BE2C (cell line): ENCODE measurements around the gene CD109.
"Not testable (repeated sequence)": the region's sequence is repeated elsewhere in the genome, so short reads cannot be mapped to it uniquely, and the experiment has no call there.

Source experiments
- DNase-seq: peaks from one replicate; pipeline ENCODE4 v3.0.0-alpha.2; 2020
- H3K27me3 ChIP-seq: fragments of 250-450 bp; sonication (Bioruptor Pico); 2 replicates; pipeline ENCODE4 v1.5.1; 2020; ENCODE audit warnings: mild to moderate bottlenecking
- H3K36me3 ChIP-seq: fragments of 250-450 bp; sonication (Bioruptor Pico); 2 replicates; pipeline ENCODE4 v1.5.1; 2020; ENCODE audit warnings: mild to moderate bottlenecking
- H3K4me1 ChIP-seq: fragments of 250-450 bp; sonication (Bioruptor Pico); 2 replicates; pipeline ENCODE4 v1.5.1; 2020
- H3K4me3 ChIP-seq: 2 replicates; pipeline ENCODE4 v1.5.1; 2011; ENCODE audit warnings: low read depth, low read length
- H3K9me3 ChIP-seq: fragments of 250-450 bp; sonication (Bioruptor Pico); 2 replicates; pipeline ENCODE4 v1.5.1; 2020
- TF ChIP-seq, protein P1 (sequence below): IDR thresholded peaks from 2 replicates; pipeline ENCODE4 v1.5.1; 2012; ENCODE audit warnings: mild to moderate bottlenecking, low read depth, low read length

CD109 gene

DNA sequence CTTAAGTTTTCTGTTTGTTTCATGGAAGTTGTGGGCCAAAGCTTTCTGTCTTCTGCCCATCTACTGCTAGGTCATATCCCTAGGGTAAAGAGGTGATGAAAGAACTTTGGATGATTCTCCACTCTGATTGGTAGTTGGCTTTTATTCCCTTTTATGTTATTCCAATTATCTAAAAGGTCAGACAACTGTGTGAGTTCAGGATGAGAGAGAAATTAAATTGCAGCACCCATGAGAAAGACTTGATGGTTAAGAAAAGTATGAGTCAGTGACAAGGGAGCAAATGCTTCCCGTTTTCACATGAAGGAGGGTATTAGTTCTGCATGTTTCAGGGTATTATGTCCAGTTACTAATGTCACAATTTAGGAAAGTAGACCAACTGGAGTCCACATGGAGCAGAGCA lies 136.3 kb downstream of the CD109 start:
- DNase-seq: no peak
- Histone ChIP-seq H3K36me3 (no peaks in the 10 kb centered on the region), H3K27me3 (no peaks in the 10 kb centered on the region), H3K9me3 (no peaks in the 10 kb centered on the region), H3K4me3 (no peak overlapping the region), H3K4me1 (no peaks in the 10 kb centered on the region)
- TF ChIP-seq, protein P1, sequence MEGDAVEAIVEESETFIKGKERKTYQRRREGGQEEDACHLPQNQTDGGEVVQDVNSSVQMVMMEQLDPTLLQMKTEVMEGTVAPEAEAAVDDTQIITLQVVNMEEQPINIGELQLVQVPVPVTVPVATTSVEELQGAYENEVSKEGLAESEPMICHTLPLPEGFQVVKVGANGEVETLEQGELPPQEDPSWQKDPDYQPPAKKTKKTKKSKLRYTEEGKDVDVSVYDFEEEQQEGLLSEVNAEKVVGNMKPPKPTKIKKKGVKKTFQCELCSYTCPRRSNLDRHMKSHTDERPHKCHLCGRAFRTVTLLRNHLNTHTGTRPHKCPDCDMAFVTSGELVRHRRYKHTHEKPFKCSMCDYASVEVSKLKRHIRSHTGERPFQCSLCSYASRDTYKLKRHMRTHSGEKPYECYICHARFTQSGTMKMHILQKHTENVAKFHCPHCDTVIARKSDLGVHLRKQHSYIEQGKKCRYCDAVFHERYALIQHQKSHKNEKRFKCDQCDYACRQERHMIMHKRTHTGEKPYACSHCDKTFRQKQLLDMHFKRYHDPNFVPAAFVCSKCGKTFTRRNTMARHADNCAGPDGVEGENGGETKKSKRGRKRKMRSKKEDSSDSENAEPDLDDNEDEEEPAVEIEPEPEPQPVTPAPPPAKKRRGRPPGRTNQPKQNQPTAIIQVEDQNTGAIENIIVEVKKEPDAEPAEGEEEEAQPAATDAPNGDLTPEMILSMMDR: no peak

DNA sequence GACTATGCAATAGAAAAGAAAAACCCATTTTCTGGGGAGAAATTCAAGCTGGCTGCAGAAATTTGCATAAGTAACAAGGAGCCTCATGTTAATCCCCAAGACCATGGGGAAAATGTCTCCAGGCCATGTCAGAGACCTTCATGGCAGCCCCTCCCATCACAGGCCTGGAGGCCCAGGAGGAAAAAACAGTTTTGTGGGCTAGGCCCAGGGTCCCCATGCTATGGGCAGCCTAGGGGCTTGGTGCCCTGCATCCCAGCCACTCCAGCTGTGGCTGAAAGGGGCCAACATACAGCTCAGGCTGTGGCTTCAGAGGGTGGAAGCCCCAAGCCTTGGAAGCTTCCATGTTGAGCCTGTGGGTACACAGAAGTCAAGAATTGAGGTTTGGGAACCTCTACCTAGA lies 148.7 kb downstream of the CD109 start:
- not testable (repeated sequence) for H3K4me1 ChIP-seq, H3K36me3 ChIP-seq, DNase-seq, H3K27me3 ChIP-seq, H3K4me3 ChIP-seq, H3K9me3 ChIP-seq

DNA sequence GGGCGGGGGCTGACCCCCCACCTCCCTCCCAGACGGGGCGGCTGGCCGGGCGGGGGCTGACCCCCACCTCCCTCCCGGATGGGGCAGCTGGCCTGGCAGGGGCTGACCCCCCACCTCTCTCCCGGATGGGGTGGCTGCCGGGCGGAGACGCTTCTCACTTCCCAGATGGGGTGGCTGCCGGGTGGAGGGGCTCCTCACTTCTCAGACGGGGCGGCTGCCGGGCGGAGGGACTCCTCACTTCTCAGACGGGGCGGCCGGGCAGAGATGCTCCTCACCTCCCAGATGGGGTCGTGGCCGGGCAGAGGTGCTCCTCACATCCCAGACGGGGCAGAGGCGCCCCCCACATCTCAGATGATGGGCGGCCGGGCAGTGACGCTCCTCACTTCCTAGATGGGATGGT lies 155.0 kb downstream of the CD109 start:
- H3K27me3 ChIP-seq, DNase-seq, H3K36me3 ChIP-seq, H3K9me3 ChIP-seq, H3K4me1 ChIP-seq, H3K4me3 ChIP-seq: not testable (repeated sequence)

DNA sequence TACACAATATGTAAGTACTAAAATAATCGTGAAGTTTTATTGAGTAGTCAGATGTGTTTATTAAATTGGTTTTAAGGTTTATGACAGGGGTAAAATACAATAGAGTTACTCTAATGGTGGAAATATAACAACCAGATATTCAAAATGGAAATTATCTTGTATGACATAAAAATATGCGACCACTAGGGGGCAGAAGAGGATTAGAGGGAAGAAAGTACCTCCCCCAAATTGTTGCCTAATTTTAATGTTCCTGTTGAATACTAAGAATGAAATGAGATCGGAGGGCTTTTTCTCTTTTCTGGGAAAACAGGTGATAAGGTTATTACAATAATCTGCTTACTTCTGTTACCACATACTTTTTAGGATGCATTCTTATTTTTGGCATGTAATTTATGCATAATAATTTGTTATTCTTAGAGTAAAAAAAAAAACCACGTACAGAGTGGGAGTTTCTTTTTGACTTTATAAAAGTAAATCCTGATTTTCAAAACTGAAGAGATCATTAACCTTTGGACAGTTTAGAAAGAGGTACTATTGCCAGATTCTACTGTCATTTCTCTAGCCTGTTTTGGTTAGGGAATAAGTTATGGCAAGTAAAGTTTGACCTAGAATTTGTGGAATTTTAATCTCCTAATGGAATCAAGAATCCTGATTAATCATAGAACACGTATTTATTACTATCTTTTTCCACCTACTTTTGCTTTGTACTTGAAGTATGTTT lies 159.2 kb downstream of the CD109 start:
- peak; percentile 33 for DNase-seq
- Histone ChIP-seq H3K4me1 (no peaks in the 10 kb centered on the region), H3K36me3 (no peaks in the 10 kb centered on the region), H3K4me3 (no peak overlapping the region), H3K9me3 (no peaks in the 10 kb centered on the region), H3K27me3 (no peaks in the 10 kb centered on the region)
- TF ChIP-seq, protein P1: peak; percentile 62

DNA sequence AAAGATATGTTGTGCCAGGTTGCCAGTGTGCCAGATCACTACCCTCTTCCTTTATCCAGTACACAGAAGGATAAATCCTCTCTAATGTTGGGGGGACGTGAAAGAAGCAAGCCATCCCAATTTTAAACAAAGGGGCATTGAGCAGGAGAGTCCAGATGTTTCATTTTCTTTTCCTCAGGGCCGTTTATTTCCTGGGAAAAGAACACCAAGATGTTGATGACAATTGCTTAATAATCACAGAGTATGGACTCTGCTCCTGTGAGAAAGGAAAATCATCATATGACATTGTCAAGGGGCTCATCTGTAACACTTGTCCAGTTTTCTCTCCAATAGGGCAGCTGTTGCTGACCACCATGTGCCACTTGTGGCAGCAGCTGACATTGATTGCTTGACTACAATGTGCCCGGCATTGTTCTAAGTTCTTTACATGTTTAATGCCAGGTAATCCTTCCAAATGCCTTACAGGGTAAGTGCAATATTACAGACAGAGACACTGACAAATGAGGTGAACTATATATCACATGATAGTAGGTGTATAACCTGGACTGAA lies 161.4 kb downstream of the CD109 start:
- Histone ChIP-seq H3K27me3 (no peaks in the 10 kb centered on the region), H3K4me3 (no peak overlapping the region), H3K36me3 (no peaks in the 10 kb centered on the region), H3K4me1 (no peaks in the 10 kb centered on the region), H3K9me3 (no peaks in the 10 kb centered on the region)
- TF ChIP-seq, protein P1: no peak
- no peak for DNase-seq

DNA sequence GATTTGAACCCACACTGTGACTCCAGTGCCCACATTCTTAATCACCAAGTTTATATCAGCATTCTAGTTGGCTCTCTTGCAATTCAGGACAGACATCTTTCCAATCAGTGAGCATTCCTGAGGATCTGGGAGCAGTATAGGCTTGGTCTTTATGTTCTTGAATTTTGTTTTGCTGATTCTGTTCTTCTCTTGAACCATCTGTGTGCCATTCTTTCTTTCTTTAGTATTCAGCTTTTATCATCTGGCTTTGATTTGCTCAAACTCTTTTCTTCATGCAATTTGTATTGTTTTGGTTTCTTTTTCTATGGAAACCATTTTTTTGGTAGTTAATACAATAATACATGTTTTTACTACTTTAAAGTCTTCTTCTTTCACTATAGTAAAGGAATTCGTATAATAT lies 162.4 kb downstream of the CD109 start:
- no peaks in the 10 kb centered on the region for H3K4me1 ChIP-seq
- no peaks in the 10 kb centered on the region for H3K36me3 ChIP-seq
- no peak for DNase-seq
- no peaks in the 10 kb centered on the region for H3K9me3 ChIP-seq
- TF ChIP-seq, protein P1: no peak
- no peaks in the 10 kb centered on the region for H3K27me3 ChIP-seq
- H3K4me3 ChIP-seq: no peak overlapping the region

DNA sequence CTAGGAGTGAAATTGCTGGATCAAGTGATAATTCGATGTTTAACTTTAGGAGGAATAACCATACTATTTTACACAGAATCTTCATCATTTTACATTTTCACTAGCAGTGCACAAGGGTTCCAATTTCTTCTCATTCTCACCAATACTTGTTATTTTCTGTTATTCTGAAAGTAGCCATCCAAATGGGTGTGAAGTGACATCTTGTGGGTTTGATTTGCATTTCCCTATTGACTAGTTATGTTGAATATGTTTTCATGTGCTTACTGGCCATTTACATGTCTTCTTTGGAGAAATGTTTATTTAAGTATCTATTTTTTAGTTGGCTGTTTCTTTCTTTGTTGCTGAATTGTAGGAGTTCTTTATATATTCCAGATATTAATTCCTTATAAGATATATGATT lies 164.3 kb downstream of the CD109 start:
- Histone ChIP-seq H3K27me3 (no peaks in the 10 kb centered on the region), H3K4me1 (no peaks in the 10 kb centered on the region), H3K36me3 (no peaks in the 10 kb centered on the region), H3K9me3 (no peaks in the 10 kb centered on the region), H3K4me3 (no peak overlapping the region)
- DNase-seq: no peak
- TF ChIP-seq, protein P1: no peak
